H9 (cell line): ENCODE data around the gene ELF5. TPM values are rescaled to one million over a fixed set of nuclear protein-coding genes. Genes with fewer than 3 reads are reported as not detected.

Source experiments
- DNase-seq: peaks from one replicate; pipeline ENCODE4 v3.0.0-alpha.2; 2017
- H2AFZ ChIP-seq: one replicate; pipeline ENCODE4 v1.6.1; 2013; ENCODE audit warnings: mild to moderate bottlenecking, low read length, control low read depth, moderate library complexity
- H2AK5ac ChIP-seq: 2 replicates; pipeline ENCODE4 v1.6.1; 2013; ENCODE audit warnings: low read length, control low read depth, mixed read lengths; ENCODE audit not compliant: insufficient read length
- H2BK120ac ChIP-seq: one replicate; pipeline ENCODE4 v1.6.1; 2013; ENCODE audit warnings: low read depth, mild to moderate bottlenecking, low read length, control low read depth, inconsistent platforms; ENCODE audit not compliant: poor library complexity, severe bottlenecking
- H2BK12ac ChIP-seq: 2 replicates; pipeline ENCODE4 v1.6.1; 2013; ENCODE audit warnings: low read length, control low read depth, mixed read lengths, low read depth; ENCODE audit not compliant: insufficient read length
- H2BK15ac ChIP-seq: 2 replicates; pipeline ENCODE4 v1.6.1; 2013; ENCODE audit warnings: low read depth, low read length, control low read depth
- H2BK20ac ChIP-seq: one replicate; pipeline ENCODE4 v1.6.1; 2013; ENCODE audit warnings: low read depth, mild to moderate bottlenecking, low read length, control low read depth, inconsistent platforms; ENCODE audit not compliant: poor library complexity, severe bottlenecking
- H2BK5ac ChIP-seq: 2 replicates; pipeline ENCODE4 v1.6.1; 2013; ENCODE audit warnings: low read length, control low read depth, mixed read lengths; ENCODE audit not compliant: insufficient read length
- H3K14ac ChIP-seq: 2 replicates; pipeline ENCODE4 v1.6.1; 2013; ENCODE audit warnings: low read length, control low read depth; ENCODE audit not compliant: insufficient read depth
- H3K18ac ChIP-seq: 2 replicates; pipeline ENCODE4 v1.6.1; 2013; ENCODE audit warnings: low read depth, mild to moderate bottlenecking, mixed read lengths, low read length, control low read depth; ENCODE audit not compliant: insufficient read length
- H3K23ac ChIP-seq: 2 replicates; pipeline ENCODE4 v1.6.1; 2013; ENCODE audit warnings: low read length, control low read depth, mixed read lengths, low read depth; ENCODE audit not compliant: insufficient read length
- H3K23me2 ChIP-seq: 2 replicates; pipeline ENCODE4 v1.6.1; 2013; ENCODE audit warnings: low read depth, mild to moderate bottlenecking, mixed read lengths, low read length, control low read depth; ENCODE audit not compliant: insufficient read length, poor library complexity, severe bottlenecking
- H3K27ac ChIP-seq: 2 replicates; pipeline ENCODE4 v1.5.1; 2013; ENCODE audit warnings: low read length, control low read depth, mixed read lengths, low read depth; ENCODE audit not compliant: insufficient read length
- H3K27me3 ChIP-seq: 2 replicates; pipeline ENCODE4 v1.6.1; 2013; ENCODE audit warnings: low read length, control low read depth, inconsistent platforms; ENCODE audit not compliant: insufficient read depth
- H3K4ac ChIP-seq: 2 replicates; pipeline ENCODE4 v1.6.1; 2013; ENCODE audit warnings: low read depth, mild to moderate bottlenecking, control low read depth, inconsistent platforms, low read length, moderate library complexity
- H3K4me1 ChIP-seq: 2 replicates; pipeline ENCODE4 v1.6.1; 2013; ENCODE audit warnings: low read length, control low read depth, inconsistent platforms; ENCODE audit not compliant: insufficient read depth
- H3K4me2 ChIP-seq: 2 replicates; pipeline ENCODE4 v1.6.1; 2013; ENCODE audit warnings: low read length, control low read depth, mixed read lengths; ENCODE audit not compliant: insufficient read length, insufficient read depth
- H3K56ac ChIP-seq: 2 replicates; pipeline ENCODE4 v1.6.1; 2013; ENCODE audit warnings: low read depth, mild to moderate bottlenecking, mixed read lengths, low read length, control low read depth; ENCODE audit not compliant: insufficient read length
- H3K79me1 ChIP-seq: 2 replicates; pipeline ENCODE4 v1.6.1; 2013; ENCODE audit warnings: low read depth, mild to moderate bottlenecking, moderate library complexity, low read length, control low read depth, inconsistent platforms; ENCODE audit not compliant: insufficient read depth, poor library complexity, severe bottlenecking
- H3K79me2 ChIP-seq: 2 replicates; pipeline ENCODE4 v1.6.1; 2013; ENCODE audit warnings: low read length, control low read depth, inconsistent platforms; ENCODE audit not compliant: insufficient read depth
- H3K9ac ChIP-seq: 2 replicates; pipeline ENCODE4 v1.6.1; 2013; ENCODE audit warnings: low read length, control low read depth, mixed read lengths; ENCODE audit not compliant: insufficient read length; ENCODE audit errors: extremely low read depth
- H3K9me3 ChIP-seq: one replicate; pipeline ENCODE4 v1.6.1; 2013; ENCODE audit warnings: low read depth, low read length, inconsistent platforms; ENCODE audit not compliant: control insufficient read depth
- H3T11ph ChIP-seq: one replicate; pipeline ENCODE4 v1.6.1; 2013; ENCODE audit warnings: mild to moderate bottlenecking, low read length, control low read depth, inconsistent platforms
- H4K20me1 ChIP-seq: one replicate; pipeline ENCODE4 v1.6.1; 2013; ENCODE audit not compliant: control insufficient read depth, insufficient read length, insufficient read depth
- H4K5ac ChIP-seq: 2 replicates; pipeline ENCODE4 v1.6.1; 2013; ENCODE audit warnings: low read depth, mild to moderate bottlenecking, mixed read lengths, low read length, control low read depth; ENCODE audit not compliant: insufficient read length
- H4K8ac ChIP-seq: replicated peaks from 2 replicates; pipeline ENCODE4 v1.6.1; 2013; ENCODE audit warnings: low read length, control low read depth, mixed read lengths, low read depth; ENCODE audit not compliant: insufficient read length
- H4K91ac ChIP-seq: 2 replicates; pipeline ENCODE4 v1.6.1; 2013; ENCODE audit warnings: low read depth, mild to moderate bottlenecking, moderate library complexity, mixed read lengths, low read length, control low read depth; ENCODE audit not compliant: insufficient read length
- H3K27ac Mint-ChIP-seq, 3 experiments: 2 replicates in 2 of 3; 3 replicates in 1 of 3; pipeline ENCODE4 v1.8.0; 2020 to 2021; ENCODE audit warnings: mixed read lengths in 3 of 3, mild to moderate bottlenecking in 1 of 3, moderate library complexity in 1 of 3
- H3K27me3 Mint-ChIP-seq: 2 replicates; pipeline ENCODE4 v1.8.0; 2021; ENCODE audit warnings: low read depth, mild to moderate bottlenecking, moderate library complexity, mixed read lengths
- H3K36me3 Mint-ChIP-seq, 3 experiments: 2 replicates in 2 of 3; 3 replicates in 1 of 3; pipeline ENCODE4 v1.8.0; 2020 to 2021; ENCODE audit warnings: low read depth in 3 of 3, mixed read lengths in 3 of 3; ENCODE audit not compliant: insufficient read depth in 1 of 3
- H3K4me1 Mint-ChIP-seq, 2 experiments: 2 replicates each; pipeline ENCODE4 v1.8.0; 2020; ENCODE audit warnings: mixed read lengths in 2 of 2
- H3K4me3 Mint-ChIP-seq, 2 experiments: 2 replicates in 1 of 2; 3 replicates in 1 of 2; pipeline ENCODE4 v1.8.0; 2020 to 2021; ENCODE audit warnings: mild to moderate bottlenecking in 2 of 2, mixed read lengths in 2 of 2, moderate library complexity in 1 of 2
- H3K9me3 Mint-ChIP-seq, 2 experiments: 2 replicates in 1 of 2; 3 replicates in 1 of 2; pipeline ENCODE4 v1.8.0; 2020; ENCODE audit warnings: mild to moderate bottlenecking in 2 of 2, mixed read lengths in 2 of 2, moderate library complexity in 1 of 2
- WGBS: extraction: QIAGEN DNeasy Blood & Tissue Kit; methylation state at CpG from one replicate; pipeline ENCODE4 v1.1.7; 2013; ENCODE audit warnings: missing lambda C conversion rate, low lambda C conversion rate, mixed read lengths; ENCODE audit not compliant: insufficient read length; ENCODE audit errors: extremely low coverage; 5-methylcytosine and 5-hydroxymethylcytosine counted together
- total RNA-seq: library from RNA; stranded (reverse); gene quantifications from 2 replicates; pipeline ENCODE4 v1.2.1, GENCODE V29; 2021
- TF ChIP-seq, protein P1 (sequence below): fragments of 200-600 bp; sonication (generic); conservative IDR thresholded peaks from 3 replicates; pipeline ENCODE4 v1.8.0; 2021; ENCODE audit warnings: antibody characterized with exemption, mild to moderate bottlenecking

ELF5 gene
- total RNA-seq, 1 experiment from 2014 or later = not detected

- DNase-seq = no peak
- Mint-ChIP-seq H3K4me1 (peaks cover 0 to 4% of the 10 kb centered on the region in 2 experiments; a peak in 1 of 4 replicates), H3K36me3 (no peaks in the 10 kb centered on the region), H3K27ac (no peak overlapping the region), H3K27me3 (peaks cover 1% of the 10 kb centered on the region; the same call in 1 of the 2 replicates), H3K9me3 (no peaks in the 10 kb centered on the region; a peak in 1 of 5 replicates), H3K4me3 (no peak overlapping the region)
- H3K79me1 ChIP-seq = no peaks in the 10 kb centered on the region
- no peak overlapping the region for H2BK120ac ChIP-seq
- H3K23me2 ChIP-seq = no peaks in the 10 kb centered on the region
- H3K56ac ChIP-seq = no peak overlapping the region
- H3K79me2 ChIP-seq = no peaks in the 10 kb centered on the region
- no peak overlapping the region for H2AK5ac ChIP-seq
- H3K27me3 ChIP-seq = no peaks in the 10 kb centered on the region
- TF ChIP-seq, protein P1, sequence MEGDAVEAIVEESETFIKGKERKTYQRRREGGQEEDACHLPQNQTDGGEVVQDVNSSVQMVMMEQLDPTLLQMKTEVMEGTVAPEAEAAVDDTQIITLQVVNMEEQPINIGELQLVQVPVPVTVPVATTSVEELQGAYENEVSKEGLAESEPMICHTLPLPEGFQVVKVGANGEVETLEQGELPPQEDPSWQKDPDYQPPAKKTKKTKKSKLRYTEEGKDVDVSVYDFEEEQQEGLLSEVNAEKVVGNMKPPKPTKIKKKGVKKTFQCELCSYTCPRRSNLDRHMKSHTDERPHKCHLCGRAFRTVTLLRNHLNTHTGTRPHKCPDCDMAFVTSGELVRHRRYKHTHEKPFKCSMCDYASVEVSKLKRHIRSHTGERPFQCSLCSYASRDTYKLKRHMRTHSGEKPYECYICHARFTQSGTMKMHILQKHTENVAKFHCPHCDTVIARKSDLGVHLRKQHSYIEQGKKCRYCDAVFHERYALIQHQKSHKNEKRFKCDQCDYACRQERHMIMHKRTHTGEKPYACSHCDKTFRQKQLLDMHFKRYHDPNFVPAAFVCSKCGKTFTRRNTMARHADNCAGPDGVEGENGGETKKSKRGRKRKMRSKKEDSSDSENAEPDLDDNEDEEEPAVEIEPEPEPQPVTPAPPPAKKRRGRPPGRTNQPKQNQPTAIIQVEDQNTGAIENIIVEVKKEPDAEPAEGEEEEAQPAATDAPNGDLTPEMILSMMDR = no peak
- H4K8ac ChIP-seq = no peak overlapping the region
- no peak overlapping the region for H3K27ac ChIP-seq
- WGBS = no CpG with 5 or more reads among the region's 3 CpGs
- H3K23ac ChIP-seq = no peak overlapping the region
- no peak overlapping the region for H3K18ac ChIP-seq
- no peak overlapping the region for H4K91ac ChIP-seq
- no peaks in the 10 kb centered on the region for H4K20me1 ChIP-seq
- no peak overlapping the region for H2BK15ac ChIP-seq
- H2BK5ac ChIP-seq = no peak overlapping the region
- H3K4me2 ChIP-seq = no peak overlapping the region
- no peaks in the 10 kb centered on the region for H3K4me1 ChIP-seq
- no peak overlapping the region for H2AFZ ChIP-seq
- no peak overlapping the region for H2BK12ac ChIP-seq
- no peak overlapping the region for H3K9ac ChIP-seq
- H4K5ac ChIP-seq = no peak overlapping the region
- H3K4ac ChIP-seq = no peak overlapping the region
- H3K9me3 ChIP-seq = no peaks in the 10 kb centered on the region
- no peak overlapping the region for H3K14ac ChIP-seq
- no peak overlapping the region for H3T11ph ChIP-seq
- no peak overlapping the region for H2BK20ac ChIP-seq
These were observed 79.7 kb downstream of the ELF5 start for GRCh38 chr11:34433899-34434298.
